ENCODE measurements around the gene RRP1B.

GRCh38 chr21:43726686-43727518 is 67.5 kb downstream of the RRP1B start:
- TF ChIP-seq TSHZ2 (CRISPR knock-in tag; IDR thresholded peaks at IDR 0.05) (no peak), ARNTL (CRISPR knock-in tag; IDR thresholded peaks at IDR 0.05; ENCODE audit: borderline replicate concordance, low read depth) (no peak), TOX (CRISPR knock-in tag; IDR thresholded peaks at IDR 0.05; ENCODE audit: borderline replicate concordance) (no peak), ZC3H10 (CRISPR knock-in tag; IDR thresholded peaks at IDR 0.05) (no peak), RARB (CRISPR knock-in tag; IDR thresholded peaks at IDR 0.05) (no peak), ZFP3 (CRISPR knock-in tag; IDR thresholded peaks at IDR 0.05) (no peak), POU6F1 (CRISPR knock-in tag; IDR thresholded peaks at IDR 0.05; ENCODE audit: borderline replicate concordance, low read depth) (no peak), CSRNP3 (CRISPR knock-in tag; IDR thresholded peaks at IDR 0.05) (no peak), ISL1 (CRISPR knock-in tag; IDR thresholded peaks at IDR 0.05) (no peak), PATZ1 (CRISPR knock-in tag; IDR thresholded peaks at IDR 0.05; ENCODE audit: borderline replicate concordance) (no peak), CREB5 (CRISPR knock-in tag; IDR thresholded peaks at IDR 0.05; ENCODE audit: low read depth) (no peak)

Data from SK-N-SH treated with all-trans-retinoic acid at 6 μM for 48 hours (cell line).